Skeletal muscle satellite cell (primary cell): ENCODE results near the gene ADPRH.

Experiments used
- H3K27me3 ChIP-seq: 2 replicates; pipeline ENCODE4 v1.7.0; 2013; ENCODE audit warnings: low read length; ENCODE audit not compliant: control insufficient read depth, insufficient read depth
- H3K36me3 ChIP-seq: 2 replicates; pipeline ENCODE4 v1.7.0; 2013; ENCODE audit warnings: mild to moderate bottlenecking, control low read depth, low read length; ENCODE audit not compliant: insufficient read depth
- H3K4me1 ChIP-seq: 2 replicates; pipeline ENCODE4 v1.7.0; 2013; ENCODE audit warnings: low read length; ENCODE audit not compliant: control insufficient read depth, insufficient read depth
- H3K4me2 ChIP-seq: 2 replicates; pipeline ENCODE4 v1.7.0; 2013; ENCODE audit warnings: mild to moderate bottlenecking, low read length
- H3K4me3 ChIP-seq: 2 replicates; pipeline ENCODE4 v1.7.0; 2013; ENCODE audit warnings: low read length
- H3K9ac ChIP-seq: 2 replicates; pipeline ENCODE4 v1.7.0; 2013; ENCODE audit warnings: mild to moderate bottlenecking, low read depth, low read length, moderate library complexity
- H3K9me3 ChIP-seq: replicated peaks from 2 replicates; pipeline ENCODE4 v1.7.0; 2013; ENCODE audit warnings: mild to moderate bottlenecking, control low read depth, low read length

Gene ADPRH

DNA sequence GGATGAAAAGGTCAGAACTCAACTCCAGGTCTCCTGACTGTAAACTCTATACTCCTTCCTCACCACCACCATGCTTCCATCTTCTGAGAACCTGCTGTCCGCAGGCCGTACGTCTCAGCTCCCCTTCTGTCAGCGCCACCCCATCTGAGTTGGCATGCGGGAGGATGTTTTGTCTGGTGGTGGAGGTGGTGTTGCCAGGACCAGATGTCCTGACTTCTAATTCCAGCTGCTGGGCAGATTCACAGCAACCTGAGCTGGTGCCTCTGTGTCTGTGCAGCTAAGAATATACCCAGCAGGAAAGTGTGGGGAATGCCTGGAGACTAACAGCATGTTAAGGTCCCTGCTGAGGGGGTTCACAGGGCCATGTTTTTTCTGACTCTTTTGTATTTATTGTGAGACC is 41.6 kb downstream of the ADPRH start:
- Histone ChIP-seq H3K27me3 (no peaks in the 10 kb centered on the region), H3K4me2 (no peak overlapping the region), H3K9me3 (no peaks in the 10 kb centered on the region), H3K36me3 (no peaks in the 10 kb centered on the region), H3K4me1 (peaks cover 13% of the 10 kb centered on the region), H3K9ac (no peak overlapping the region), H3K4me3 (no peak overlapping the region)

DNA sequence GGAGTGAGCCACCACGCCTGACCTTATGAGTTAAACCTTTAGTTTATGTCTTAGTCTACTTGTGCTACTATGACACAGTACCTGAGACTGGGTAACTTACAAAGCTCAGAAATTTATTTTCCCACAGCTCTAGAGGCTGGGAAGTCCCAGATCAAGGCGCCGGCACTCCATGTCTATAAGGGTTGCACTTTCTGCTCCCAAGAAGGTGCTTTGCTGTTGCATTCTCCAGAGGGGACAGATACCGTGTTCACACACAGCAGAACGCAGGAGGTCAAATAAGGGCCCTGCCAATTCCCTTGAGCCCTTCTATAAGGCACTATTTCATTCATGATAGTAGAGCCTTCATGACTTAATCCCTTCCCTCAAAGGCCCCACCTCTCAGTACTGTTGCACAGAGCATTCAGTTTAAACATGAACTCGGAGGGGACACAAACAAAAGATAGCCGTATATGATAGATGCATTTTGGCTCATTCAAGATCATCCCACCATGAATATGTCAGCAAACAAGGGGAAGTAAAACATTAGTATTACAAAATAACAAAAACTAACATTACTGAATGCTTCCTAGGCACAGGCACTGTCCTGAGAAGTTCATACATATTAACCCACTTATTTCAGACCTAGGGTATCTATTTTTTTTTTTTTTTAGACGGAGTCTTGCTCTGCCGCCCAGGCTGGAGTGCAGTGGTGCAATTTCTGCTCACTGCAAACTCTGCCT is 44.9 kb downstream of the ADPRH start:
- Histone ChIP-seq H3K9ac (no peak overlapping the region), H3K4me3 (no peak overlapping the region), H3K36me3 (no peaks in the 10 kb centered on the region), H3K9me3 (no peaks in the 10 kb centered on the region), H3K4me2 (no peak overlapping the region), H3K27me3 (no peaks in the 10 kb centered on the region), H3K4me1 (peaks cover 28% of the 10 kb centered on the region)

GRCh38 chr3:119625451-119626153 is 46.3 kb downstream of the ADPRH start:
- Histone ChIP-seq H3K4me1 (peaks cover 38% of the 10 kb centered on the region), H3K9me3 (no peaks in the 10 kb centered on the region), H3K9ac (no peak overlapping the region), H3K4me3 (no peak overlapping the region), H3K4me2 (no peak overlapping the region), H3K36me3 (no peaks in the 10 kb centered on the region), H3K27me3 (no peaks in the 10 kb centered on the region)

GRCh38 chr3:119626196-119626595 is 46.9 kb downstream of the ADPRH start:
- Histone ChIP-seq H3K36me3 (no peaks in the 10 kb centered on the region), H3K4me3 (no peak overlapping the region), H3K4me1 (peaks cover 37% of the 10 kb centered on the region), H3K9me3 (no peaks in the 10 kb centered on the region), H3K9ac (no peak overlapping the region), H3K4me2 (no peak overlapping the region), H3K27me3 (no peaks in the 10 kb centered on the region)

DNA sequence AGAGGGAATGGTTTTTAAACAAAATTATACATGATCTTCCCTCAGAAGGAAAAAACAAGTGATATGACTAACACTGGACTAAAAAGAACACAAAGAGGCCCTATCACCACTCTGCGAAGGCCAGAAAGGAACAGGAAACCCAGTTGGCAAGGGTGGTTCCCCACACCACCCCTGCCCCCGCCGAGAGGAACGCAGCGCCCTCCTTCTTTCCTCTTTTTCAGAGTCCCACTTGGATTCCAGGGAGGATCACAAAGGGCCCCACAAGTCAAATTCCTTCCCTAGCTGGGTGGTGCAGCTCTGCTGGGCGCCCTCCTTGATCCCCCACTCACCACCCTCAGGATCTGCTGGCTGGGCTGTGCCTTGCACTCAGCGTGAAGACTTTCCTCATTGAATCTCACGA is 48.2 kb downstream of the ADPRH start:
- Histone ChIP-seq H3K9ac (no peak overlapping the region), H3K4me2 (no peak overlapping the region), H3K4me1 (peaks cover 36% of the 10 kb centered on the region), H3K36me3 (no peaks in the 10 kb centered on the region), H3K27me3 (no peaks in the 10 kb centered on the region), H3K4me3 (no peak overlapping the region), H3K9me3 (no peaks in the 10 kb centered on the region)

DNA sequence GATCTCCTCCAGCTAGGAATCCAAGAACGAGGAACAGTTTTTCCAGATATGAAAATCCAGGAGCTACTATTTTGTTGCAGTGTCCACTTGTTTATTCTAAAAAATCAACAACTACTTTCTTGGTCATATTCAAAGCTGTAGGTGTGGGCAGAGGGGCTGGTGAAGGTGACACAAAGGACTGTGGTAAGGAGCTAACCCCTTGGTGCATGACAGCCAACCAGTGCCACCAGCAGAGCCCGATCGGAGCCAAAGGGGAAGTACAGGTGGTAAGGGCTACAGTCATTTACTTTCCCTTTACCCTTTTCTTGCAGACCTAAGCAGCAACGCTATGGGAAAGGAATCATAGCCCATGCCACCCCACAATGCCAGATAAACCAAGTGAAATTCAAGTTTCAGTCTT is 49.1 kb downstream of the ADPRH start:
- no peaks in the 10 kb centered on the region for H3K36me3 ChIP-seq
- peak overlapping the region; percentile 23 for H3K9ac ChIP-seq
- H3K4me2 ChIP-seq = no peak overlapping the region
- no peaks in the 10 kb centered on the region for H3K9me3 ChIP-seq
- H3K4me1 ChIP-seq = peaks cover 36% of the 10 kb centered on the region
- no peak overlapping the region for H3K4me3 ChIP-seq
- no peaks in the 10 kb centered on the region for H3K27me3 ChIP-seq

- Histone ChIP-seq H3K4me3 (no peak overlapping the region), H3K36me3 (no peaks in the 10 kb centered on the region), H3K4me1 (peaks cover 36% of the 10 kb centered on the region), H3K9ac (peak overlapping the region; percentile 46), H3K9me3 (no peaks in the 10 kb centered on the region), H3K27me3 (no peaks in the 10 kb centered on the region), H3K4me2 (no peak overlapping the region)
Measured at GRCh38 chr3:119628816-119629445, 49.6 kb downstream of the ADPRH start.

- Histone ChIP-seq H3K9me3 (no peaks in the 10 kb centered on the region), H3K4me2 (no peak overlapping the region), H3K9ac (peak overlapping the region; percentile 26), H3K4me1 (peaks cover 36% of the 10 kb centered on the region), H3K4me3 (no peak overlapping the region), H3K27me3 (no peaks in the 10 kb centered on the region), H3K36me3 (no peaks in the 10 kb centered on the region)
Measured at GRCh38 chr3:119630128-119630879, 51.0 kb downstream of the ADPRH start.

- no peak overlapping the region for H3K4me3 ChIP-seq
- no peaks in the 10 kb centered on the region for H3K9me3 ChIP-seq
- H3K27me3 ChIP-seq = no peaks in the 10 kb centered on the region
- H3K4me1 ChIP-seq = peaks cover 37% of the 10 kb centered on the region
- no peaks in the 10 kb centered on the region for H3K36me3 ChIP-seq
- H3K9ac ChIP-seq = peak overlapping the region; percentile 26
- H3K4me2 ChIP-seq = no peak overlapping the region
Measured at GRCh38 chr3:119630880-119631329, 51.6 kb downstream of the ADPRH start.

DNA sequence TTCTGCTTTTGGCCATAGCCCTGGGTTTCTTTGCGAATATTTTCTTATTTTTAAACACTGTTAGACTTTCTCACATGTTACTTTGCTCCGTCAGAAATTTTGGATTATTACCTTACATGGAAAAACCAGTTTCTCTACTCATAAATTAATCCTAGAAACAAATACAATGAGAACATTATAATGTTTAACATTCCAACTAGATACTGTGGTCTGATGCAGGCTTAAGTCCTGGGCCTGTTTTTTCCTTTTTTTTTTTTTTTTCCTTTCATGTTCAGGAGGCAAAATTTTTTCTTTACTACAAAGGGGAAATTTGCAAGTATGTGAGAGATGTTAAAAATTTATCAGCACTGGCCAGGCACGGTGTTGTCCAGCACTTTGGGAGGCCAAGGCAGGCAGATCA is 52.2 kb downstream of the ADPRH start:
- H3K36me3 ChIP-seq = no peaks in the 10 kb centered on the region
- H3K4me1 ChIP-seq = peaks cover 43% of the 10 kb centered on the region
- no peak overlapping the region for H3K4me3 ChIP-seq
- no peaks in the 10 kb centered on the region for H3K27me3 ChIP-seq
- no peaks in the 10 kb centered on the region for H3K9me3 ChIP-seq
- H3K9ac ChIP-seq = no peak overlapping the region
- no peak overlapping the region for H3K4me2 ChIP-seq

DNA sequence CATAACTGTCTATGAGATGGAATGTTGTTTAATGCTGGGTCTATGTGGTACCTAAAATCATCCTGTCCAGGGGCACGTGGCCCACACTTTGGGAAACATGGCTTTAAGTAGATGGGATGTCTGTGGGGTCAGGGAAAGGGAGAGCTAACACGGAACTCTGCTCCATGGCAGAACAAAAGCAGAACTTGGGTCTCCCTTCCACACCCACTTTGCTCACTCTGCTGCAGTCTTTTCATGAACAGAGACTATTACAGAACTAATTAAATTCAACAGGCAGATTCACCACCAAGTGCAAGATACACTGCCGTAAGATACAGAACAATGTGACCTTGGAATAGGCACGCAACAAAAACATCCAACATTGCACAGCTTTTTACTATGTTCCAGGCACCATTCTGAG is 52.9 kb downstream of the ADPRH start:
- Histone ChIP-seq H3K27me3 (no peaks in the 10 kb centered on the region), H3K4me2 (no peak overlapping the region), H3K9me3 (no peaks in the 10 kb centered on the region), H3K4me1 (peaks cover 46% of the 10 kb centered on the region), H3K4me3 (no peak overlapping the region), H3K9ac (no peak overlapping the region), H3K36me3 (no peaks in the 10 kb centered on the region)
